ENCODE results near the gene ATRX.

The ATRX gene

GRCh38 chrX:77779695-77780094 is 6.3 kb downstream of the ATRX start:
- Histone ChIP-seq H3K36me3 (ENCODE audit: insufficient read depth, low read length) (no peaks in the 10 kb centered on the region), H3K4me1 (ENCODE audit: insufficient read depth, low read length) (peaks cover 20% of the 10 kb centered on the region), H3K9me3 (ENCODE audit: insufficient read depth, low read length, severe bottlenecking) (no peaks in the 10 kb centered on the region), H2AFZ (ENCODE audit: low read depth, low read length) (no peak overlapping the region), H3K79me2 (ENCODE audit: insufficient read depth, low read length) (peaks cover 99% of the 10 kb centered on the region), H4K20me1 (ENCODE audit: insufficient read depth, low read length) (peaks cover 57% of the 10 kb centered on the region; the same call in 1 of the 2 replicates), H3K9ac (ENCODE audit: low read depth, low read length) (no peak overlapping the region), H3K27ac (ENCODE audit: low read length) (no peak overlapping the region), H3K27me3 (ENCODE audit: insufficient read depth, low read length, poor library complexity) (no peaks in the 10 kb centered on the region), H3K4me2 (ENCODE audit: insufficient read depth, low read length) (no peak overlapping the region; the same call in 1 of the 2 replicates), H3K4me3 (ENCODE audit: low read depth in 1 of 2, low read length in 2 of 2) (no peak overlapping the region)
- no peak for ATAC-seq (ENCODE audit: insufficient read depth, low read depth)
- no peak for TF ChIP-seq EZH2 (IDR thresholded peaks at IDR 0.05; ENCODE audit: borderline replicate concordance, low read depth, low read length, severe bottlenecking)
- TF ChIP-seq, protein P1, sequence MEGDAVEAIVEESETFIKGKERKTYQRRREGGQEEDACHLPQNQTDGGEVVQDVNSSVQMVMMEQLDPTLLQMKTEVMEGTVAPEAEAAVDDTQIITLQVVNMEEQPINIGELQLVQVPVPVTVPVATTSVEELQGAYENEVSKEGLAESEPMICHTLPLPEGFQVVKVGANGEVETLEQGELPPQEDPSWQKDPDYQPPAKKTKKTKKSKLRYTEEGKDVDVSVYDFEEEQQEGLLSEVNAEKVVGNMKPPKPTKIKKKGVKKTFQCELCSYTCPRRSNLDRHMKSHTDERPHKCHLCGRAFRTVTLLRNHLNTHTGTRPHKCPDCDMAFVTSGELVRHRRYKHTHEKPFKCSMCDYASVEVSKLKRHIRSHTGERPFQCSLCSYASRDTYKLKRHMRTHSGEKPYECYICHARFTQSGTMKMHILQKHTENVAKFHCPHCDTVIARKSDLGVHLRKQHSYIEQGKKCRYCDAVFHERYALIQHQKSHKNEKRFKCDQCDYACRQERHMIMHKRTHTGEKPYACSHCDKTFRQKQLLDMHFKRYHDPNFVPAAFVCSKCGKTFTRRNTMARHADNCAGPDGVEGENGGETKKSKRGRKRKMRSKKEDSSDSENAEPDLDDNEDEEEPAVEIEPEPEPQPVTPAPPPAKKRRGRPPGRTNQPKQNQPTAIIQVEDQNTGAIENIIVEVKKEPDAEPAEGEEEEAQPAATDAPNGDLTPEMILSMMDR (IDR thresholded peaks at IDR 0.05; ENCODE audit: borderline replicate concordance, extremely low read depth, low read length, poor library complexity, severe bottlenecking), result no peak
- no peak for DNase-seq

- Histone ChIP-seq H3K27me3 (ENCODE audit: insufficient read depth, low read length, poor library complexity) (no peaks in the 10 kb centered on the region), H3K36me3 (ENCODE audit: insufficient read depth, low read length) (no peaks in the 10 kb centered on the region), H3K27ac (ENCODE audit: low read length) (no peak overlapping the region), H3K9me3 (ENCODE audit: insufficient read depth, low read length, severe bottlenecking) (no peaks in the 10 kb centered on the region), H3K4me2 (ENCODE audit: insufficient read depth, low read length) (no peak overlapping the region), H4K20me1 (ENCODE audit: insufficient read depth, low read length) (peaks cover 60% of the 10 kb centered on the region), H3K4me1 (ENCODE audit: insufficient read depth, low read length) (peaks cover 2% of the 10 kb centered on the region; the same call in 1 of the 2 replicates), H3K79me2 (ENCODE audit: insufficient read depth, low read length) (peaks cover 99% of the 10 kb centered on the region), H3K4me3 (ENCODE audit: low read depth in 1 of 2, low read length in 2 of 2) (no peak overlapping the region), H2AFZ (ENCODE audit: low read depth, low read length) (no peak overlapping the region), H3K9ac (ENCODE audit: low read depth, low read length) (no peak overlapping the region)
- no peak for ATAC-seq (ENCODE audit: insufficient read depth, low read depth)
- no peak for DNase-seq
- TF ChIP-seq, protein P1 (IDR thresholded peaks at IDR 0.05; ENCODE audit: borderline replicate concordance, extremely low read depth, low read length, poor library complexity, severe bottlenecking), result no peak
- TF ChIP-seq EZH2 (IDR thresholded peaks at IDR 0.05; ENCODE audit: borderline replicate concordance, low read depth, low read length, severe bottlenecking), result no peak
Observed at GRCh38 chrX:77776659-77777058, 9.4 kb downstream of the ATRX start.

- H3K9ac ChIP-seq (ENCODE audit: low read depth, low read length), result no peak overlapping the region
- no peak overlapping the region for H2AFZ ChIP-seq (ENCODE audit: low read depth, low read length)
- no peak for DNase-seq
- peaks cover 74% of the 10 kb centered on the region for H4K20me1 ChIP-seq (ENCODE audit: insufficient read depth, low read length)
- peaks cover 4% of the 10 kb centered on the region; the same call in 1 of the 2 replicates for H3K4me1 ChIP-seq (ENCODE audit: insufficient read depth, low read length)
- peaks cover 6% of the 10 kb centered on the region; the same call in 1 of the 2 replicates for H3K36me3 ChIP-seq (ENCODE audit: insufficient read depth, low read length)
- H3K9me3 ChIP-seq (ENCODE audit: insufficient read depth, low read length, severe bottlenecking), result no peaks in the 10 kb centered on the region
- no peak overlapping the region for H3K4me3 ChIP-seq (ENCODE audit: low read depth in 1 of 2, low read length in 2 of 2)
- no peak for TF ChIP-seq EZH2 (IDR thresholded peaks at IDR 0.05; ENCODE audit: borderline replicate concordance, low read depth, low read length, severe bottlenecking)
- TF ChIP-seq, protein P1 (IDR thresholded peaks at IDR 0.05; ENCODE audit: borderline replicate concordance, extremely low read depth, low read length, poor library complexity, severe bottlenecking), result no peak
- H3K27ac ChIP-seq (ENCODE audit: low read length), result no peak overlapping the region
- H3K27me3 ChIP-seq (ENCODE audit: insufficient read depth, low read length, poor library complexity), result no peaks in the 10 kb centered on the region
- no peak for ATAC-seq (ENCODE audit: insufficient read depth, low read depth)
- peaks cover 95% of the 10 kb centered on the region for H3K79me2 ChIP-seq (ENCODE audit: insufficient read depth, low read length)
- no peak overlapping the region for H3K4me2 ChIP-seq (ENCODE audit: insufficient read depth, low read length)
Observed at GRCh38 chrX:77771601-77772000, 14.4 kb downstream of the ATRX start.

Data from DND-41 (cell line).